ENCODE results near the gene NIPBL.

DNA sequence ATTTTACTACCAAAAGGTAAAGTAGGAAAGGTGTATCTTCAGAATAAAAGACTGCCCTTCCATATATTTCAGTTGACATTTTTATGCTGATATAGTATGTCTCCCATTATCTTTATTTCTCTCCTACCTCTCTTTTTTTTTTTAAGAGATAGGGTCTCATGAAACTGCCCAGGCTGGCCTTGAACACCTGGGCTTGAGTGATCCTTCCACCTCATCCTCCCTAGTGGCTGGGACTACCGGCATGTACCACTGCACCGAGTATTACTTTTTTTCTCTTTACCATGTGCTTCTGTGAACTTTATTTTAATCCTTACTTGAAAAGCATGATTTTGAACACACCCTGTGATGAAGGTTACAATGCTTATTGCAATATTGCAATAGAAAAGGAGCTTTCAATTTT, 42.7 kb downstream of the NIPBL start:
- no peak for TF ChIP-seq EZH2 (IDR thresholded peaks at IDR 0.05)
- TF ChIP-seq, protein P1, sequence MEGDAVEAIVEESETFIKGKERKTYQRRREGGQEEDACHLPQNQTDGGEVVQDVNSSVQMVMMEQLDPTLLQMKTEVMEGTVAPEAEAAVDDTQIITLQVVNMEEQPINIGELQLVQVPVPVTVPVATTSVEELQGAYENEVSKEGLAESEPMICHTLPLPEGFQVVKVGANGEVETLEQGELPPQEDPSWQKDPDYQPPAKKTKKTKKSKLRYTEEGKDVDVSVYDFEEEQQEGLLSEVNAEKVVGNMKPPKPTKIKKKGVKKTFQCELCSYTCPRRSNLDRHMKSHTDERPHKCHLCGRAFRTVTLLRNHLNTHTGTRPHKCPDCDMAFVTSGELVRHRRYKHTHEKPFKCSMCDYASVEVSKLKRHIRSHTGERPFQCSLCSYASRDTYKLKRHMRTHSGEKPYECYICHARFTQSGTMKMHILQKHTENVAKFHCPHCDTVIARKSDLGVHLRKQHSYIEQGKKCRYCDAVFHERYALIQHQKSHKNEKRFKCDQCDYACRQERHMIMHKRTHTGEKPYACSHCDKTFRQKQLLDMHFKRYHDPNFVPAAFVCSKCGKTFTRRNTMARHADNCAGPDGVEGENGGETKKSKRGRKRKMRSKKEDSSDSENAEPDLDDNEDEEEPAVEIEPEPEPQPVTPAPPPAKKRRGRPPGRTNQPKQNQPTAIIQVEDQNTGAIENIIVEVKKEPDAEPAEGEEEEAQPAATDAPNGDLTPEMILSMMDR (IDR thresholded peaks at IDR 0.05): no peak
